Kidney tubule cell (primary cell): ENCODE data around the gene NDUFS6.
"Not testable (repeated sequence)": the region's sequence is repeated elsewhere in the genome, so short reads cannot be mapped to it uniquely, and the experiment has no call there.

Experiments used
- DNase-seq: peaks from one replicate; pipeline ENCODE4 v3.0.0-alpha.2; 2018; ENCODE audit warnings: low spot score

The NDUFS6 gene

GRCh38 chr5:1798589-1798988 is 2.6 kb upstream of the NDUFS6 start:
- not testable (repeated sequence) for DNase-seq

- DNase-seq: peak; percentile 22
These were observed 2.1 kb upstream of the NDUFS6 start for GRCh38 chr5:1799110-1799601.

- DNase-seq: peak; percentile 91
These were observed 1.4 kb upstream of the NDUFS6 start, which contains the start of gene MRPL36 for GRCh38 chr5:1799602-1800471. TSS of gene MRPL36 (minus strand) at chr5:1799837. CDS start at chr5:1798935, 902 bp downstream.

GRCh38 chr5:1800472-1801221 is 560 bp upstream of the NDUFS6 start:
- DNase-seq: peak; percentile 53

GRCh38 chr5:1801967-1802295 is 724 bp downstream of the NDUFS6 start:
- DNase-seq: peak; percentile 35

GRCh38 chr5:1803192-1803591 is 2.0 kb downstream of the NDUFS6 start:
- DNase-seq: no peak

- DNase-seq: no peak
These were observed 2.9 kb downstream of the NDUFS6 start for GRCh38 chr5:1804001-1804690.

- no peak for DNase-seq
These were observed 4.1 kb downstream of the NDUFS6 start for GRCh38 chr5:1805326-1805725.

GRCh38 chr5:1805736-1806135 is 4.5 kb downstream of the NDUFS6 start:
- no peak for DNase-seq

GRCh38 chr5:1806199-1806598 is 5.0 kb downstream of the NDUFS6 start:
- no peak for DNase-seq

- no peak for DNase-seq
These were observed 5.8 kb downstream of the NDUFS6 start for GRCh38 chr5:1806974-1807373.

- DNase-seq: no peak
These were observed 6.4 kb downstream of the NDUFS6 start for GRCh38 chr5:1807451-1808185.

- peak; percentile 42 for DNase-seq
These were observed 7.2 kb downstream of the NDUFS6 start for GRCh38 chr5:1808439-1808838.

- no peak for DNase-seq
These were observed 8.3 kb downstream of the NDUFS6 start for GRCh38 chr5:1809416-1810035.

- no peak for DNase-seq
These were observed 9.4 kb downstream of the NDUFS6 start for GRCh38 chr5:1810581-1811101.

- DNase-seq: no peak
These were observed 13.2 kb downstream of the NDUFS6 start for GRCh38 chr5:1814183-1815020.

GRCh38 chr5:1815071-1815786 is 14.0 kb downstream of the NDUFS6 start:
- no peak for DNase-seq

- no peak for DNase-seq
These were observed 14.7 kb downstream of the NDUFS6 start for GRCh38 chr5:1815881-1816292.

- DNase-seq: not testable (repeated sequence)
These were observed 15.4 kb downstream of the NDUFS6 start for GRCh38 chr5:1816495-1817089.
